ENCODE measurements around the gene ALK.

The ALK gene

GRCh38 chr2:29900971-29901633 lies 20.3 kb downstream of the ALK start:
- DNase-seq = no peak

GRCh38 chr2:29898999-29899398 lies 22.4 kb downstream of the ALK start:
- DNase-seq = no peak

- DNase-seq = no peak
These were observed 26.4 kb downstream of the ALK start for GRCh38 chr2:29894822-29895614.

GRCh38 chr2:29892585-29893259 lies 28.7 kb downstream of the ALK start:
- no peak for DNase-seq

GRCh38 chr2:29881089-29881730 lies 40.2 kb downstream of the ALK start:
- DNase-seq = no peak

GRCh38 chr2:29880084-29880483 lies 41.3 kb downstream of the ALK start:
- DNase-seq = no peak

GRCh38 chr2:29879456-29879855 lies 41.9 kb downstream of the ALK start:
- no peak for DNase-seq

GRCh38 chr2:29878898-29879297 lies 42.5 kb downstream of the ALK start:
- no peak for DNase-seq

- DNase-seq = no peak
These were observed 45.0 kb downstream of the ALK start for GRCh38 chr2:29876374-29876773.

- no peak for DNase-seq
These were observed 46.6 kb downstream of the ALK start for GRCh38 chr2:29874745-29875144.

GRCh38 chr2:29872870-29873269 lies 48.5 kb downstream of the ALK start:
- DNase-seq = no peak

- no peak for DNase-seq
These were observed 49.8 kb downstream of the ALK start for GRCh38 chr2:29871541-29871940.

GRCh38 chr2:29865512-29865911 lies 55.9 kb downstream of the ALK start:
- no peak for DNase-seq

GRCh38 chr2:29864988-29865387 lies 56.4 kb downstream of the ALK start:
- DNase-seq = no peak

GRCh38 chr2:29855924-29856639 lies 65.3 kb downstream of the ALK start:
- no peak for DNase-seq

GRCh38 chr2:29850794-29851193 lies 70.6 kb downstream of the ALK start:
- DNase-seq = no peak

GRCh38 chr2:29848566-29849310 lies 72.6 kb downstream of the ALK start:
- no peak for DNase-seq

- no peak for DNase-seq
These were observed 73.5 kb downstream of the ALK start for GRCh38 chr2:29847886-29848285.

- DNase-seq = no peak
These were observed 76.6 kb downstream of the ALK start for GRCh38 chr2:29844713-29845326.

GRCh38 chr2:29841386-29842004 lies 79.9 kb downstream of the ALK start:
- no peak for DNase-seq

- DNase-seq = no peak
These were observed 82.1 kb downstream of the ALK start for GRCh38 chr2:29839306-29839705.
